ENCODE measurements around the gene SLC44A4.
A peak's percentile ranks its signal among the peaks of the same experiment; 100 is the strongest.
"Not testable (repeated sequence)": the region's sequence is repeated elsewhere in the genome, so short reads cannot be mapped to it uniquely, and the experiment has no call there.

The SLC44A4 gene

GRCh38 chr6:31878726-31879125 is at the start of gene SLC44A4:
SLC44A4 (minus strand) TSS chr6:31878997; CDS start chr6:31878980, 17 bp downstream.
- DNase-seq: no peak

DNA sequence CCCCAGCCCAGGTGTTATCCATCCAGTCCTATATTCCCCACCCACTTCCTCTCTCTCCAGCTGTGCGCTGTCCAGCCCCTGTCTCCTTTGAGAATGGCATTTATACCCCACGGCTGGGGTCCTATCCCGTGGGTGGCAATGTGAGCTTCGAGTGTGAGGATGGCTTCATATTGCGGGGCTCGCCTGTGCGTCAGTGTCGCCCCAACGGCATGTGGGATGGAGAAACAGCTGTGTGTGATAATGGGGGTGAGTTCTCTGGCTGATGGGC is 49.8 kb upstream of the SLC44A4 start:
- DNase-seq: no peak

DNA sequence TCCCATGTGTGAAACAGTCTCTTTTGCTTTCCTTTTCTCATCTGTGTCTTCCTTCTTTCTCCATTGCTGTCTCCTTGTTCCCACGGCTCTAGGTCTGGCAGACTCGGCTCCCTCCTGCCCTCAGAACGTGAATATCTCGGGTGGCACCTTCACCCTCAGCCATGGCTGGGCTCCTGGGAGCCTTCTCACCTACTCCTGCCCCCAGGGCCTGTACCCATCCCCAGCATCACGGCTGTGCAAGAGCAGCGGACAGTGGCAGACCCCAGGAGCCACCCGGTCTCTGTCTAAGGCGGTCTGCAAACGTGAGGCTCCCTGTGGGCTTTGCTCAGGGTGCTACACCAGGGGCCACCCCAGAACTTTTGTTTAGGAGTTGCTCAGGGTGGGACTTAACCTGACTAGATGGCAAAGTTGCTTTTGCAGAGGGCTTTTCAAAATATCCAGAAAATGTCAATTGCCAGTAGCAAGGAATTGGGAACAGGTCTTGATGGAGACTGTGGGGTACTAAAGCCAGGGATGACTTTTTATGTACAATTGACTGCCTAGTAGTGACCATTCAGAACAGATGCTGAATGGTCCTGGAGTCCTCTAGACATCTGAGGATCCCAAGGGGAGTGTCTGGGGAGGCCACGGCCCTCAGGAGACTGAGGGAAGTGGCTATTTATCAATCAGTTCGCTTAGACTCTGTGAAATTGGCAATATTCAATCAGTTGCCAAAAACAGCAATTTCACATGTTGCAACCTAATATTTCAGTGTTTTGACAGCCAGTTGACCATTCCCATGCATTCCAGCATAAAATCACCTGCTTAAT is 49.3 kb upstream of the SLC44A4 start:
- DNase-seq: no peak

GRCh38 chr6:31927242-31927862 is 48.6 kb upstream of the SLC44A4 start, which contains the start of gene C2:
C2 (plus strand) TSS chr6:31927717; CDS start chr6:31927753, 36 bp downstream.
- DNase-seq: no peak

- DNase-seq: no peak
These were observed 44.1 kb upstream of the SLC44A4 start for GRCh38 chr6:31922942-31923341.

DNA sequence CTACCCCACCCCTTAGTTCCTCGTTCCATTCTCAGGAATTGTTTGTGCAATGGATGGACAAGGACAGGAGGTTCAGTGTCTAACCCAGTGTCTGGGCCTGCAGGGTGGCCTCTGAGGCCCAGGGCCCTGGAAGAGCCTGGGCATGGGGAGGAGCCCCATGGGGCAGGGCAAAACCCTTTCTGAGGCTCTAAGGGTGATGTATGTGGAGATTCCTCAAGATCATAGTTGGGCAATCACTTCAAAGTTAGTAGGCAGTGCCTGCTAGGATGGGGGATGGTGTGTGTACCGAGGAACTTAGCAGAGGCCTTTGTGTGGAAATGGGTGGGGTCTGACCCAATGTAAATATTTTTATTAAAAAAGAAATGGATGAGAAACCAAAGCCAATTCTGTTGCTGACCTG is 42.0 kb upstream of the SLC44A4 start:
- no peak for DNase-seq

GRCh38 chr6:31919624-31920303 is 41.0 kb upstream of the SLC44A4 start:
- no peak for DNase-seq

DNA sequence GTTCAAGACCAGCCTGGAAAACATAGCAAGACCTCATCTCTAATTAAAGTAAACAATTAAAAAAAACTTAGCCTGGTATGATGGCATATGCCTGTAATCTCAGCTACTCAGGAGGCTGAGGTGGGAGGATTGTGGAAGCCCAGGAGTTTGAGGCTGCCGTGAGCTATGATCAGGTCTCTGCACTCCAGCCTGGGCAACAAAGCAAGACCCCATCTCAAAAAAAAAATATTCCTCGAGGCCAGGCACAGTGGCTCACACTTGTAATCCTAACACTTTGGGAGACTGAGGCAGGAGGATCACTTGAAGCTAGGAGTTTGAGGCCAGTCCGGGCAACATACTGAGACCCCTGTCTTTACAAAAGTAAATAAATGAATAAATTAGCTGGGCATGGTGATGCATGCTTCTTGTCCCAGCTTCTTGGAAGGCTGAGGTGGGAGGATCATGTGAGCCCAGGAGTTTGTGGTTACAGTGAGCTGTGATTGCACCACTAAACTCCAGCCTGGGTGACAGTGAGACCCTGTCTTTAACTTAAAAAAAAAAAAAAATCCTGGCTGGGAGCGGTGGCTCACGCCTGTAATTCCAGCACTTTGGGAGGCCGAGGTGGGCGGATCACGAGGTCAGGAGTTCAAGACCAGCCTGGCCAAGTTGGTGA is 39.4 kb upstream of the SLC44A4 start:
- DNase-seq: no peak

DNA sequence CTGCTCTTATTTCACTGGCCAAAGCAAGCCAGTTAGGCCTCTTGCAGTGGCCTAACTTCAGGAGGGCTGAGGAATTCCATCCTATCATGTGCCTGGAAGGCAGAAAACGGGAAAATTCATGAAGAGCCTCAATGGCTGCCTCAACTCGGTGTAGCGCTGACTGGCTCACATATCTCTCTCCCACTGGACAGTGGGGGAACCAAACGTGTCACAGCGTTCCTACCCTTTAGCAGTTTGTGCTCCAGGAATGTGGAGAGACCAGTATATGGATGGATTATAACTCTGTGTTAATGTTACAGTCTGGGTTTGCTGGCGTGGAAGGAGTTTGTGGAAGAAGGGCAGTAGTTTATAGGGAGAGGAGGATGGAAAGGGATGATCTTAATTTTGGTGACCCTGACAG is 37.0 kb upstream of the SLC44A4 start:
- DNase-seq: no peak

- no peak for DNase-seq
These were observed 36.6 kb upstream of the SLC44A4 start for GRCh38 chr6:31915351-31915750.

DNA sequence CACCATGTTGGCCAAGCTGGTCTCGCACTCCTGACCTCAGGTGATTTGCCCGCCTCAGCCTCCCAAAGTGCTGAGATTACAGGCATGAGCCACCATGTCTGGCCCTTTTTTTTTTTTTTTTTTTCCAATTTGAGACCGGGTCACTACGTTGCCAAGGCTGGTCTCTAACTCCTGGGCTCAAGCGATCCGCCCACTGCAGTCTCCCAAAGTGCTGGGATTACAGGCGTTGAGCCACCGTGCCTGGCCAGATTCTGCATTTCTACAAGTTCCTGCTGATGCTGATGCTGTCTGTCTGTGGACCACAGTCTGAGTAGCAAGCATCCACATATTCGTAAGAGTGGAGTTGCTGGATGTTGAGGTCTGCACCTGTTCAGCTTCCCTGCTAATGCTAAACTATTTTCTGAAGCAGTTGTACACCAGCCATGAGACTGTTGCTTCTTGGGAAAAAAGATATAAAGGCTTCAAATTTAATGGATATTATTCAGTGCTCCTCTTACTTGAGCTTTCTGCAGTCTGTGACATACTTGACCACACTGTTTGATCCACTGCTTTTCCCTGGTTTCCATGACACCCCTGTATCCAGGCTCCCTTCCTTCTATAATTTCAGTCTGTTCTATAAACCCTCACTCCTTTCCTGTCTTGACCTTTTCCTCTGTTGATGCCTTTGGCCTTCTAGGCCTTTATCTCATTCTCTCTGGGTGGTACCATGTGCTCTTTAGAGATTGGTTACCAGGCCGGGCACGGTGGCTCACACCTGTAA is 33.2 kb upstream of the SLC44A4 start:
- DNase-seq: no peak

DNA sequence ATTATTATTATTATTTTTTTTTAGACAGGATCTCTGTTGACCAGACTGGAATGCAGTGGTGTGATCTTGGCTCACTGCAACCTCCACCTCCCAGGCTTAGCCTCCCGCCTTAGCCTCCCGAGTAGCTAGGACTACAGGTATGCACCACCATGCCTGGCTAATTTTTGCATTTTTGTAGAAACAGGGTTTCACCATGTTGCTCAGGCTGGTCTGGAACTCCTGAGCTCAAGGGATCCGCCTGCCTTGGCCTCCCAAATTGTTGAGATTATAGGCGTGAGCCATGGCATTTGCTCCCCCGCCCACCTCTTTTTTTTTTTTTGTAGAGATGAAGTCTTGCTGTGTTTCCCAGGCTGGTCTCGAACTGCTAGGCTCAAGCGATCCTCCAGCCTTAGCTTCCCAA is 30.5 kb upstream of the SLC44A4 start:
- not testable (repeated sequence) for DNase-seq

DNA sequence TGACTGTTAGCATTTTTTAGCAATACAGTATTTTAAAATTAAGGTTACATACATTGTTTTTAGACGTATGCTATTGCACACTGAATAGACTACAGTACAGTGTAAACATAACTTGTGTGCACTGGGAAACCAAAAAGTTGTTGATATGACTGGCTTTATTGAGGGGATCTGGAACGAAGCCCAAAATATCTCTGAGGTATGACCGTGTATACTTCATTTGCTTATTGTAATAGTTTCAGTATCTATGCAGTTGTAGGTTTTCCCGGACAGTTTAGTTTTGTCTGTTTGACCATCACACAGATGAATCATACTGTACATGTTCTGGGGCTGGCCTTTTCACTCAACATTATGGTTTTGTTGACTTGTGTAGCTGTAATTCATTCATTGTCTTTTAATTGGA is 30.0 kb upstream of the SLC44A4 start:
- DNase-seq: peak; percentile 45

- DNase-seq: not testable (repeated sequence)
These were observed 29.5 kb upstream of the SLC44A4 start for GRCh38 chr6:31908255-31908654.

DNA sequence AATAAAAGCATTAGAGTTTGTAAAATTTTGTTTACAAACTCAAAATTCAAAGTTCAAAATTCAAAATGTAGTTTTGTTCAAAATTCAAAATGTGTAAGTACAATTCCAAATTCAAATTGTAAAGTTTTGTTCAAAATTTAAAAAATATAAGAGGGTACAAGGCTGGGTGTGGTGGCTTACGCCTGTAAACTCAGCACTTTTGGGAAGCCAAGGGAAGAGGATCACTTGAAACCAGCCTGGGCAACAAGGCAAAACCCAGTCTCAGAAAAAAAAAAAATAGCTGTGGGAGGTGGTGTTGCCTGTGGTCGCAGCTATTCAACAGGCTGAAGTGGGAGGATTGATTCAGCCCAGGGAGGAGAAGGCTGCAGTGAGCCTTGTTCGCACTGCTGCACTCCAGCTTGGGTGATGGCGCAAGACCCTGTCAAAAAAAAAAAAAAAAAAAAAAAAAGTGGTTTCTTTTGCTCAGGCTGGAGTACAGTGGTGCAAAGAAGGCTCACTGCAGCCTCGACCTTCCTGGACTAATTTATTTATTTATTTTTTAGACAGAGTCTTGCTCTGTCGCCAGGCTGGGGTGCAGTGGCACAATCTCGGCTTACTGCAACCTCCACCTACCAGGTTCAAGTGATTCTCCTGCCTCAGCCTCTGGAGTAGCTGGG is 28.5 kb upstream of the SLC44A4 start:
- DNase-seq: peak; percentile 62

DNA sequence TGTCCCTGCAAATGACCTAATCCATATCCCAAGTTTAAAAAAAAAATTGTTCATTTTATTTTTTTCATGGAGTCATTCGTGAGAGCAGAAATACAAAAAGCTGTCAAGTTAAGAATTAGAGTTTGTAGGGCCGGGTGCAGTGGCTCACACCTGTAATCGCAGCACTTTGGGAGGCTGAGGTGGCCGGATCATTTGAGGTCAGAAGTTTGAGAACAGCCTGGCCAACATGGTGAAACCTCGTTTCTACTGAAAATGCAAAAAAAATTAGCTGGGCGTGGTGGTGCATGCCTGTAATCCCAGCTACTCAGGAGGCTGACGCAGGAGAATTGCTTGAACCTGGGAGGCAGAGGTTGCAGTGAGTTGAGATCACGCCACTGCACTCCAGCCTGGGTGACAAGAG is 27.9 kb upstream of the SLC44A4 start:
- DNase-seq: not testable (repeated sequence)

- no peak for DNase-seq
These were observed 27.3 kb upstream of the SLC44A4 start for GRCh38 chr6:31906122-31906521.

DNA sequence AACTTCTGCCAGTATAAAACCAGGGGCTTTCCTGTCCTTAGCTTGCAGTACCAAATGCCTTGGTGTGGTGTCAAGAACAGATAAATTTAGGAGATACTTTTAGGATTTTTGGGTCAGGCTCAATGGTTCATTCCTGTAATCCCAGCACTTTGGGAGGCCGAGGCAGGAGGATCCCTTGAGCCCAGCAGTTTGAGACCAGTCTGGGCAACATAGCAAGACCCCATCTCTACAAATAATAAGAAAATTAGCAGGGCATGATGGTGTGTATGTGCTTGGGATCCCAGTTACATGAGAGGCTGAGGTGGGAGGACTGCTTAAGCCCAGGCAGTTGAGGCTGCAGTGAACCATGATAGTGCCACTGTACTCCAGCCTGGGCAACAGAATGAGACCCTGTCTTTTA is 26.2 kb upstream of the SLC44A4 start:
- no peak for DNase-seq

DNA sequence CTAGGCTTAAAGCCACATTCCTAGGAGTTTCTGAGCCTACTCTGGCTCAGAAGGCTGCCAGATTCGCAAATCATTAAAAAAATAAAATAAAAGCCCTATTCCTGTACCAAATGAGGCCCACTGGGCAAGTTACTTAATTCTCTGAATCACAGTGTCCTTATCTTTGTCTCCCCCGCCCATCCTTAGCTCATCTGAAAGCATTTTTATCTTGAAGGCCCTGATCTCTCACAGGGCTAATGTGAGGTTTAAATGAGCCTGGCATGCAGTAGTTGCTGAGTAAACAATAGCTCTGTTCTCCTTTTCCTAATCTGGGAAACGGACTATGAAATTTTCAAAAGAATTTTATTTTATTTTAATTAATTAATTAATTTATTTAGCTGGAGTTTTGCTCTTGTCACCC is 25.2 kb upstream of the SLC44A4 start:
- no peak for DNase-seq

DNA sequence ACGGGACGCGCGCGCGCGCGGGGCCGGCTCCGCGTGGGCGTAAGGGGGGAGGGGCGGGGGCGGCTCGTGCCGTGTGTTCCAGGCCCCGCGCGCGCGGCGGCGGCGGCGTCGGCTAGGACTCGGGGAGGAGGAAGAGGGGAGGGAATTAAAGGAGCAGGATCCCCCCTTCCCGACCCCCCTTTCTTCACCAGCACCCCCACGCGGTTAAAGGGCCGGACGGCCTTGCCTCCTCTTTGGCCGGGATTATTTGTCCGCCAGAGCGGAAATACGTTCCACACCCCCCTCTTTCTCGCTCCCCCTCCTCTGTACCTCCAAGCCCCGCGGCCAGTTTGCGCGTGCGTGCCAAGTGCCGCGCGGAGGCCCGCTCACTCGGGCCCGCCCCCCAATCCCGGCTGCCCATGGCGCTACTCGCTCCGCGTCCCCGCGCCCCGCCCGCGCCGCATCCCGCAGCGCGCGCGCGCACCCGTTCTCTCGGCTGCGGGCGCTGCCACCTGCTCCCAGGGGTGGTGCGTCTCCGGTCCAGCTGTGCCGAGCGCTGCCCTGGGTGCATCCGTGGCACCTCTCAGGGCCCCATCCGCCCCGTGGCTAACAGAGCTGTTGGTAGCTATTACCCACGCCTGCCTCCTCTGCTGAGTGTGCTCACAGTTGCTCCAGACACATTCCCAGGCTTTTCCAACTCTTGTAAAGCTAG is 23.3 kb upstream of the SLC44A4 start, which contains the start of gene ZBTB12:
Gene ZBTB12 (minus strand): TSS at position 134 of the 691 bp plus-strand sequence. CDS start 781 bp downstream, outside the sequence.
- peak; percentile 98 for DNase-seq

DNA sequence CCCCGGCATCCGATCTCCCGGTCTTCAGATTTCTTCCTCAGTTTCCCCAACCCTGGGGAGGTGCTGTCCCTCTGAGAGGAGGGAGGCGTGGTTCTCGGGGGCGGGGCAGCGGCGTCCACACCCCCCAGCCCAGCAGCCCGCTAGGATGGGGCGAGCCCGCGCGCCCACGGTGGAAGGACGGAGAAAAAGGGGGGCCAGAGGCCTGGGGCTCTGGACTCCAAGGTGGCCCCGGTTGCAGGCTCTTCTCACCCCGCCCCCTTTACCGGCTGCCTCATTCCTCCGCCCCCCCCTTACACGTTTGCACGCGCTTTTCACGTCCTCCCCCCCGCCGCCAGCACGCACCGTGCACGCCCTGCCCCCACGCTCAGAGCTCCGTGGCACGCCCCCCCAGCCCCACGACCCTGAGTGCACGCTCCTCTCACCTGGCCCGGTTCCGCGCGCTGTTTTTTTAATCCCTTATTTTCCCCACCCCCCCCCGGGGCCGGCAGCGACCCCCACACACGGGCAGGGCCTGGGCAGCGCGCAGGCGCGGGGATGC is 22.7 kb upstream of the SLC44A4 start:
- DNase-seq: peak; percentile 68
